ENCODE data around the gene FANK1.

FANK1 gene

GRCh38 chr10:125990974-125991373, 94.6 kb downstream of the FANK1 start:
- ATAC-seq = no peak

GRCh38 chr10:125991392-125991791, 95.0 kb downstream of the FANK1 start:
- ATAC-seq = no peak
- TF ChIP-seq TOX (CRISPR knock-in tag; IDR thresholded peaks at IDR 0.05; ENCODE audit: borderline replicate concordance) (no peak), ISL1 (CRISPR knock-in tag; IDR thresholded peaks at IDR 0.05) (no peak), OSR1 (CRISPR knock-in tag; IDR thresholded peaks at IDR 0.05) (no peak), BACH2 (CRISPR knock-in tag; IDR thresholded peaks at IDR 0.05; ENCODE audit: borderline replicate concordance) (no peak), ZNF8 (CRISPR knock-in tag; IDR thresholded peaks at IDR 0.05) (no peak), SNAI2 (CRISPR knock-in tag; IDR thresholded peaks at IDR 0.05) (no peak), CSDC2 (CRISPR knock-in tag; IDR thresholded peaks at IDR 0.05) (no peak)

More at GRCh38 chr10:125990974-125991373, 94.6 kb downstream of the FANK1 start:
- TF ChIP-seq, protein P1, sequence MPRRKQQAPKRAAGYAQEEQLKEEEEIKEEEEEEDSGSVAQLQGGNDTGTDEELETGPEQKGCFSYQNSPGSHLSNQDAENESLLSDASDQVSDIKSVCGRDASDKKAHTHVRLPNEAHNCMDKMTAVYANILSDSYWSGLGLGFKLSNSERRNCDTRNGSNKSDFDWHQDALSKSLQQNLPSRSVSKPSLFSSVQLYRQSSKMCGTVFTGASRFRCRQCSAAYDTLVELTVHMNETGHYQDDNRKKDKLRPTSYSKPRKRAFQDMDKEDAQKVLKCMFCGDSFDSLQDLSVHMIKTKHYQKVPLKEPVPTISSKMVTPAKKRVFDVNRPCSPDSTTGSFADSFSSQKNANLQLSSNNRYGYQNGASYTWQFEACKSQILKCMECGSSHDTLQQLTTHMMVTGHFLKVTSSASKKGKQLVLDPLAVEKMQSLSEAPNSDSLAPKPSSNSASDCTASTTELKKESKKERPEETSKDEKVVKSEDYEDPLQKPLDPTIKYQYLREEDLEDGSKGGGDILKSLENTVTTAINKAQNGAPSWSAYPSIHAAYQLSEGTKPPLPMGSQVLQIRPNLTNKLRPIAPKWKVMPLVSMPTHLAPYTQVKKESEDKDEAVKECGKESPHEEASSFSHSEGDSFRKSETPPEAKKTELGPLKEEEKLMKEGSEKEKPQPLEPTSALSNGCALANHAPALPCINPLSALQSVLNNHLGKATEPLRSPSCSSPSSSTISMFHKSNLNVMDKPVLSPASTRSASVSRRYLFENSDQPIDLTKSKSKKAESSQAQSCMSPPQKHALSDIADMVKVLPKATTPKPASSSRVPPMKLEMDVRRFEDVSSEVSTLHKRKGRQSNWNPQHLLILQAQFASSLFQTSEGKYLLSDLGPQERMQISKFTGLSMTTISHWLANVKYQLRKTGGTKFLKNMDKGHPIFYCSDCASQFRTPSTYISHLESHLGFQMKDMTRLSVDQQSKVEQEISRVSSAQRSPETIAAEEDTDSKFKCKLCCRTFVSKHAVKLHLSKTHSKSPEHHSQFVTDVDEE (CRISPR knock-in tag; IDR thresholded peaks at IDR 0.05) = no peak
- TF ChIP-seq ISL1 (CRISPR knock-in tag; IDR thresholded peaks at IDR 0.05) = no peak

- TF ChIP-seq PPARA (CRISPR knock-in tag; IDR thresholded peaks at IDR 0.05; ENCODE audit: borderline replicate concordance) = no peak
- TF ChIP-seq POU6F1 (CRISPR knock-in tag; IDR thresholded peaks at IDR 0.05; ENCODE audit: borderline replicate concordance, low read depth) = no peak
- TF ChIP-seq ESRRG (CRISPR knock-in tag; IDR thresholded peaks at IDR 0.05) = no peak
- no peak for TF ChIP-seq TCF4 (CRISPR knock-in tag; IDR thresholded peaks at IDR 0.05; ENCODE audit: borderline replicate concordance)
- no peak for TF ChIP-seq RARB (CRISPR knock-in tag; IDR thresholded peaks at IDR 0.05)
- ATAC-seq = no peak
These were observed 95.9 kb downstream of the FANK1 start for GRCh38 chr10:125992254-125992653.

GRCh38 chr10:125994601-125995000, 98.2 kb downstream of the FANK1 start:
- no peak for TF ChIP-seq GLIS3 (CRISPR knock-in tag; IDR thresholded peaks at IDR 0.05)
- TF ChIP-seq ZFP3 (CRISPR knock-in tag; IDR thresholded peaks at IDR 0.05) = no peak
- no peak for ATAC-seq

- no peak for TF ChIP-seq GLIS3 (CRISPR knock-in tag; IDR thresholded peaks at IDR 0.05)
- no peak for TF ChIP-seq RARB (CRISPR knock-in tag; IDR thresholded peaks at IDR 0.05)
- no peak for TF ChIP-seq ESRRG (CRISPR knock-in tag; IDR thresholded peaks at IDR 0.05)
- no peak for ATAC-seq
These were observed 99.5 kb downstream of the FANK1 start for GRCh38 chr10:125995726-125996304.

DNA sequence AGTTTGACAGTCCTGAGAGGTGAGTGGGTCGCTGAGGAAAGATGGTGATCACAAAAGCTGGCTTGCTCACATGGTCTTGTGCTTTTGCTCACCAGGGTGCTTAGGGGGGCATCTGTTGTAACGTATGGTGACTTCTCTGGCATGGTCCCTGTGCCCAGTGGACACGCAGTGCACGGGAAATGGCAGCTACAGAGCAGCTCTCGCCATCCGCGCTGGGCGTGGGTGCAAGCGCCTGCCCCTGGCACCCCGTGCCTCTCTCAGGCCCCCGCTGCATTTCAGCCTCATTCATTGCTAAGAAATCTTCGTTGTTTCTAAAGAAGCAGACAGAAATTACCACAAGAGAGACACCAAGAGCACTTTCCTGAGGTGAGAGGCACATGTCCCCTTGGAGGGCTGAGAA, 101.2 kb downstream of the FANK1 start:
- ATAC-seq = no peak
- TF ChIP-seq SNAI2 (CRISPR knock-in tag; IDR thresholded peaks at IDR 0.05) (no peak), TCF4 (CRISPR knock-in tag; IDR thresholded peaks at IDR 0.05; ENCODE audit: borderline replicate concordance) (no peak), POU6F1 (CRISPR knock-in tag; IDR thresholded peaks at IDR 0.05; ENCODE audit: borderline replicate concordance, low read depth) (no peak), ARNTL (CRISPR knock-in tag; IDR thresholded peaks at IDR 0.05; ENCODE audit: borderline replicate concordance, low read depth) (no peak), ZNF8 (CRISPR knock-in tag; IDR thresholded peaks at IDR 0.05) (no peak), PPARA (CRISPR knock-in tag; IDR thresholded peaks at IDR 0.05; ENCODE audit: borderline replicate concordance) (no peak), ZC3H10 (CRISPR knock-in tag; IDR thresholded peaks at IDR 0.05) (no peak), BACH2 (CRISPR knock-in tag; IDR thresholded peaks at IDR 0.05; ENCODE audit: borderline replicate concordance) (no peak), CREB5 (CRISPR knock-in tag; IDR thresholded peaks at IDR 0.05; ENCODE audit: low read depth) (no peak), CSRNP3 (CRISPR knock-in tag; IDR thresholded peaks at IDR 0.05) (no peak), GLIS3 (CRISPR knock-in tag; IDR thresholded peaks at IDR 0.05) (no peak), ZFP3 (CRISPR knock-in tag; IDR thresholded peaks at IDR 0.05) (no peak), CSDC2 (CRISPR knock-in tag; IDR thresholded peaks at IDR 0.05) (no peak), ESRRG (CRISPR knock-in tag; IDR thresholded peaks at IDR 0.05) (no peak), RARB (CRISPR knock-in tag; IDR thresholded peaks at IDR 0.05) (no peak), ISL1 (CRISPR knock-in tag; IDR thresholded peaks at IDR 0.05) (no peak)
- TF ChIP-seq, protein P1 (CRISPR knock-in tag; IDR thresholded peaks at IDR 0.05) = no peak

Measured in SK-N-SH treated with all-trans-retinoic acid at 6 μM for 48 hours (cell line).